VCaP (cell line): ENCODE measurements around the gene GLIS2.

Experiments used
- H3K27ac ChIP-seq: fragments of 450-650 bp; 2 replicates; pipeline ENCODE4 v1.5.1; 2017
- TF ChIP-seq, protein P1 (sequence below): fragments of 450-650 bp; conservative IDR thresholded peaks from 2 replicates; pipeline ENCODE4 v1.5.1; 2017; ENCODE audit warnings: mild to moderate bottlenecking, moderate library complexity

The GLIS2 gene

GRCh38 chr16:4354512-4355409, 38.9 kb downstream of the GLIS2 start:
- TF ChIP-seq, protein P1, sequence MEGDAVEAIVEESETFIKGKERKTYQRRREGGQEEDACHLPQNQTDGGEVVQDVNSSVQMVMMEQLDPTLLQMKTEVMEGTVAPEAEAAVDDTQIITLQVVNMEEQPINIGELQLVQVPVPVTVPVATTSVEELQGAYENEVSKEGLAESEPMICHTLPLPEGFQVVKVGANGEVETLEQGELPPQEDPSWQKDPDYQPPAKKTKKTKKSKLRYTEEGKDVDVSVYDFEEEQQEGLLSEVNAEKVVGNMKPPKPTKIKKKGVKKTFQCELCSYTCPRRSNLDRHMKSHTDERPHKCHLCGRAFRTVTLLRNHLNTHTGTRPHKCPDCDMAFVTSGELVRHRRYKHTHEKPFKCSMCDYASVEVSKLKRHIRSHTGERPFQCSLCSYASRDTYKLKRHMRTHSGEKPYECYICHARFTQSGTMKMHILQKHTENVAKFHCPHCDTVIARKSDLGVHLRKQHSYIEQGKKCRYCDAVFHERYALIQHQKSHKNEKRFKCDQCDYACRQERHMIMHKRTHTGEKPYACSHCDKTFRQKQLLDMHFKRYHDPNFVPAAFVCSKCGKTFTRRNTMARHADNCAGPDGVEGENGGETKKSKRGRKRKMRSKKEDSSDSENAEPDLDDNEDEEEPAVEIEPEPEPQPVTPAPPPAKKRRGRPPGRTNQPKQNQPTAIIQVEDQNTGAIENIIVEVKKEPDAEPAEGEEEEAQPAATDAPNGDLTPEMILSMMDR: no peak
- H3K27ac ChIP-seq: no peak overlapping the region

DNA sequence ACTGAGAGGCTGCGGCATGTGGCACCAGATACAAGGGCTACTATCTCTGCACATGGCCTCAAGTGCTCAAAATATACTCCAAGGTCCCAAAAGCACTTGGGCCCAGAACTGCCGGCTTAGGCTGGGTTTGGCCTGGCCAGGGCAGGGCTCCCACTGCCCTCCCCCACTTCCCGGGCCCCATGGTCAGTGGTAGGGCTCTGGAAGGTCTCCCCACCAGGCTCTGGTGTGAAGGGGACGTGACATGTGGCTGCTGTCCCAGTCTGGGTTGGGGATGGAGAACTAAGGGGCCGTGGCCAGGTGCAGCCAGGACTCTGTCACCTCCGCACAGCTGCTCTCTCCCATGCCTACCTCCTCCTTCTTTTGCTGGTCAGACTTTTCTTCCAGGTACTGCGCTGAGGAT, 41.0 kb downstream of the GLIS2 start:
- no peak overlapping the region for H3K27ac ChIP-seq
- TF ChIP-seq, protein P1: no peak

- TF ChIP-seq, protein P1: no peak
- H3K27ac ChIP-seq: no peak overlapping the region
Observed at GRCh38 chr16:4358236-4358635, 42.4 kb downstream of the GLIS2 start.

DNA sequence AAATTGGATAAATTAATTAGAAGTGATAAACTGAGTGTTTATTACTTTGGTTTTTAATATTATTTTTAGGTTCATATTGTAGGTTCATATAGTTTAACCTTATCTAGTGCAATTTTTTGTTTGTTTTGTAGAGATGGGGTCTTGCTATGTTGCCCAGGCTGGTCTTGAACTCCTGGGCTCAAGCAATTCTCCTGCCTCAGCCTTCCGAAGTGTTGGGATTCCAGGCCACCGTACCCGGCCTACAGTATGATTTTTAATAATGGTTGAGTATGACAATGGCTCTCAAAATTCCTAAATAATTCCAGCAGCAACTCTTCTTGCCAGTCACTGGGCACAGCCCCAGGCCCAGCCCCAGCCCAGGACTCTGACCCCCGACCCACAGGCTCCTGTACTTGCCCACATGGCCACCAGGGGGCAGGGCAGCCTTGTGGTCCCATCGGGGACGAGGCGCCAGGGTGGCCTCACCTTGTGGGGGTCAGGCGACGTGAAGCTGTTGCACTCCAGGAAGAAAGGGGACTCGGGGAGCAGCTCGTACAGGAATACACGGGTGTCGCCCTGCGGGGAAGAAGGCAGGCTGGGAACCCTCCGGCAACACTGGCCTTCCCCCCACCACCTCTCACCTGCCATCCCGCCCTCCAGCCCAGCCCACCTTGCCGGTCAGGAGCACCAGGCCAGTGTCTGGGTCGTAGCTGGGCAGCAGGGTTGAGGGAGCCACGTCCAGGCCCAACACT, 43.1 kb downstream of the GLIS2 start:
- TF ChIP-seq, protein P1: peak; percentile 80
- no peak overlapping the region for H3K27ac ChIP-seq

DNA sequence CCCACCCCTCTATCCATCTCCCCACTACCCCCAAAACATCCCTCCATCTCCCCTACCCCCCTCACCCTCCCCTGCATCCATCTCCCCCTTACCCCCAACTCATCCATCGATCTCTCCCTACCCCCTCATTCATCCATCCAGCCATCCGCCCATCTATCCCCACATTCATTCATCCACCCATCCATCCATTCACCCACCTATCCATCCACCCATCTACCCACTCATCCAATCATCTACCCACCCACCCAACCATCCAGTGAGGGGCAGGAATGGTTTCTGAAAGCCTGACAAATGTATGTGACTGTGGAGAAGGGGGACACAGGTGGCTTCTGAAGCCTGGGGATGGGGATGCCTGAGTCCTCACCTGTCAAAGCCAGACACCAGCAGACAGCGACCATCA, 44.0 kb downstream of the GLIS2 start:
- no peak overlapping the region for H3K27ac ChIP-seq
- TF ChIP-seq, protein P1: no peak

- TF ChIP-seq, protein P1: no peak
- peak overlapping the region; percentile 38; the same call in 1 of the 2 replicates for H3K27ac ChIP-seq
Observed at GRCh38 chr16:4360538-4361021, 44.7 kb downstream of the GLIS2 start.
